ENCODE measurements around the gene SLC6A12. TPM values are rescaled to one million over a fixed set of nuclear protein-coding genes. Genes with fewer than 3 reads are reported as not detected.

SLC6A12 gene
- total RNA-seq, 4 donors from 2014 or later = 0.46 to 7.0 (median 2.1) TPM

- TF ChIP-seq, protein P1, sequence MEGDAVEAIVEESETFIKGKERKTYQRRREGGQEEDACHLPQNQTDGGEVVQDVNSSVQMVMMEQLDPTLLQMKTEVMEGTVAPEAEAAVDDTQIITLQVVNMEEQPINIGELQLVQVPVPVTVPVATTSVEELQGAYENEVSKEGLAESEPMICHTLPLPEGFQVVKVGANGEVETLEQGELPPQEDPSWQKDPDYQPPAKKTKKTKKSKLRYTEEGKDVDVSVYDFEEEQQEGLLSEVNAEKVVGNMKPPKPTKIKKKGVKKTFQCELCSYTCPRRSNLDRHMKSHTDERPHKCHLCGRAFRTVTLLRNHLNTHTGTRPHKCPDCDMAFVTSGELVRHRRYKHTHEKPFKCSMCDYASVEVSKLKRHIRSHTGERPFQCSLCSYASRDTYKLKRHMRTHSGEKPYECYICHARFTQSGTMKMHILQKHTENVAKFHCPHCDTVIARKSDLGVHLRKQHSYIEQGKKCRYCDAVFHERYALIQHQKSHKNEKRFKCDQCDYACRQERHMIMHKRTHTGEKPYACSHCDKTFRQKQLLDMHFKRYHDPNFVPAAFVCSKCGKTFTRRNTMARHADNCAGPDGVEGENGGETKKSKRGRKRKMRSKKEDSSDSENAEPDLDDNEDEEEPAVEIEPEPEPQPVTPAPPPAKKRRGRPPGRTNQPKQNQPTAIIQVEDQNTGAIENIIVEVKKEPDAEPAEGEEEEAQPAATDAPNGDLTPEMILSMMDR (IDR thresholded peaks at IDR 0.05) = no peak
Measured at GRCh38 chr12:207804-208203, 6.2 kb downstream of the SLC6A12 start.

GRCh38 chr12:206746-207440, 7.1 kb downstream of the SLC6A12 start:
- ATAC-seq (ENCODE audit: low FRiP score) = no peak
- DNase-seq (ENCODE audit: low spot score) = no peak
- TF ChIP-seq, protein P1 (IDR thresholded peaks at IDR 0.05) = no peak

More at GRCh38 chr12:207804-208203, 6.2 kb downstream of the SLC6A12 start:
- DNase-seq (ENCODE audit: low spot score) (no peak), ATAC-seq (ENCODE audit: low FRiP score) (no peak)

GRCh38 chr12:205026-205425, 8.9 kb downstream of the SLC6A12 start:
- DNase-seq (ENCODE audit: low spot score) (no peak), ATAC-seq (ENCODE audit: low FRiP score) (no peak)
- TF ChIP-seq, protein P1 (IDR thresholded peaks at IDR 0.05) = no peak

GRCh38 chr12:204261-204678, 9.7 kb downstream of the SLC6A12 start:
- ATAC-seq (ENCODE audit: low FRiP score) (no peak), DNase-seq (ENCODE audit: low spot score) (no peak)
- TF ChIP-seq, protein P1 (IDR thresholded peaks at IDR 0.05) = no peak

- ATAC-seq (ENCODE audit: low FRiP score) = peak; percentile 56
- TF ChIP-seq, protein P1 (IDR thresholded peaks at IDR 0.05) = no peak
- no peak for DNase-seq (ENCODE audit: low spot score)
Measured at GRCh38 chr12:203462-204260, 10.3 kb downstream of the SLC6A12 start.

- no peak for DNase-seq (ENCODE audit: low spot score)
- ATAC-seq (ENCODE audit: low FRiP score) = no peak
- TF ChIP-seq, protein P1 (IDR thresholded peaks at IDR 0.05) = no peak
Measured at GRCh38 chr12:203074-203461, 10.9 kb downstream of the SLC6A12 start.
